NCI-H524 (cell line): ENCODE results near the gene ARID5B.
"Not testable (repeated sequence)": the region's sequence is repeated elsewhere in the genome, so short reads cannot be mapped to it uniquely, and the experiment has no call there.

Source experiments
- DNase-seq, 2 experiments: peaks; one replicate each; lab custom pipeline; 2025; lab: John Stamatoyannopoulos, UW

The ARID5B gene, protein sequence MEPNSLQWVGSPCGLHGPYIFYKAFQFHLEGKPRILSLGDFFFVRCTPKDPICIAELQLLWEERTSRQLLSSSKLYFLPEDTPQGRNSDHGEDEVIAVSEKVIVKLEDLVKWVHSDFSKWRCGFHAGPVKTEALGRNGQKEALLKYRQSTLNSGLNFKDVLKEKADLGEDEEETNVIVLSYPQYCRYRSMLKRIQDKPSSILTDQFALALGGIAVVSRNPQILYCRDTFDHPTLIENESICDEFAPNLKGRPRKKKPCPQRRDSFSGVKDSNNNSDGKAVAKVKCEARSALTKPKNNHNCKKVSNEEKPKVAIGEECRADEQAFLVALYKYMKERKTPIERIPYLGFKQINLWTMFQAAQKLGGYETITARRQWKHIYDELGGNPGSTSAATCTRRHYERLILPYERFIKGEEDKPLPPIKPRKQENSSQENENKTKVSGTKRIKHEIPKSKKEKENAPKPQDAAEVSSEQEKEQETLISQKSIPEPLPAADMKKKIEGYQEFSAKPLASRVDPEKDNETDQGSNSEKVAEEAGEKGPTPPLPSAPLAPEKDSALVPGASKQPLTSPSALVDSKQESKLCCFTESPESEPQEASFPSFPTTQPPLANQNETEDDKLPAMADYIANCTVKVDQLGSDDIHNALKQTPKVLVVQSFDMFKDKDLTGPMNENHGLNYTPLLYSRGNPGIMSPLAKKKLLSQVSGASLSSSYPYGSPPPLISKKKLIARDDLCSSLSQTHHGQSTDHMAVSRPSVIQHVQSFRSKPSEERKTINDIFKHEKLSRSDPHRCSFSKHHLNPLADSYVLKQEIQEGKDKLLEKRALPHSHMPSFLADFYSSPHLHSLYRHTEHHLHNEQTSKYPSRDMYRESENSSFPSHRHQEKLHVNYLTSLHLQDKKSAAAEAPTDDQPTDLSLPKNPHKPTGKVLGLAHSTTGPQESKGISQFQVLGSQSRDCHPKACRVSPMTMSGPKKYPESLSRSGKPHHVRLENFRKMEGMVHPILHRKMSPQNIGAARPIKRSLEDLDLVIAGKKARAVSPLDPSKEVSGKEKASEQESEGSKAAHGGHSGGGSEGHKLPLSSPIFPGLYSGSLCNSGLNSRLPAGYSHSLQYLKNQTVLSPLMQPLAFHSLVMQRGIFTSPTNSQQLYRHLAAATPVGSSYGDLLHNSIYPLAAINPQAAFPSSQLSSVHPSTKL

GRCh38 chr10:61900829-61901792 is at the start of gene ARID5B:
Gene ARID5B, plus strand, starts transcription at chr10:61901699. Its CDS starts 11 bp downstream, at chr10:61901710.
- DNase-seq: peak in 1 of 2 experiments; percentile 24

GRCh38 chr10:61852261-61852660 is 49.2 kb upstream of the ARID5B start:
- no peak for DNase-seq

- no peak for DNase-seq
Observed at GRCh38 chr10:61855771-61856170, 45.7 kb upstream of the ARID5B start.

- no peak for DNase-seq
Observed at GRCh38 chr10:61857746-61858145, 43.8 kb upstream of the ARID5B start.

DNA sequence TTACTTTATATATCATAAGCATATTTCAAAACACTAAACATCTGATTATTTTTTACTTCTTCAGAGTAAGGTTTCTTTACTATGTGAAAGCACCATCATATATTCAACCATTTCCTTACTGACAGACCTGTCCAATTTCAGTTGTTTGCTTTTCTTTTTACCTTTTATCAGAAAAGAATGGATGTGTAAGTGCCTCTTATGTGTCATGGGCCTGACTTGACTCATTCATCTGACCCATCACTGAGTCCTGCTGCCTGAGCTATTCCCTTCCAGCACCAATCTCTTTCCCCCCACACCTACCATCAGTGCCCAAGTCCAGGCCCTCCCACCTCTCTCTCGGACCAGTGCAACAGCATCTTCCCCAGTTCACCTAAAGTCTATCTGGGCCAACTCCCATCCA is 41.7 kb upstream of the ARID5B start:
- DNase-seq: no peak

GRCh38 chr10:61860964-61861758 is 40.3 kb upstream of the ARID5B start:
- DNase-seq: no peak

- no peak for DNase-seq
Observed at GRCh38 chr10:61863981-61864380, 37.5 kb upstream of the ARID5B start.

DNA sequence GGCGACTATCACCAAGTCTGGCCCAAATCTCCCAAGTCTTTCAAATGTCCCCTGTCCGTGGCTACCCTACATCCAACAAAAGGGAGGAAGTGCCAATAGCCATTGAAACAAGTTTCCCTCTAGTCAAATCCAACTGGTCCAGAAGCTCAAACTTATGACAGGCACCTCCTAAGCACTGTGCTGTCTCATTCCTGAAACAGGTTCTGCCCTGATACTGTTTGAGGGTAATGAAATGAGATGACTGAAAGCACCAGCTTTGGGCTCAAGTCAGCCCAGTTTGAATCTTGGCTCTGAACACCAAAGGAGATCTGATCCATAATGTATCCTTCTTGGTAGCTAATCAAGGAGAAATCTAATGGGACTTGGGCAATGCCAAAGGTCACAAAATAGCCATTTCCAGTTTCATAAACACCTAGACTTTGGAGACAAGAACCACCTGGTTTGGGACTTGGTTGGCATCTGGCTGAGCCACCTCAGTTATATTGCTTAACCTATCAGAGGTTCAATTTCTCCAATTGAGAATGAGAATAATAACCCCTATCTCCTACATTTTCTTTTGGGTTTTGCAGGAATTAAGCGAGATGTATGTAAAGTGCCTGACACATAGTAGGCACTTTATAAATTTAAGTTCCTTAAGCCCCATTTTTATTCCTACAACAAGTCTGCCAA is 34.7 kb upstream of the ARID5B start:
- no peak for DNase-seq

- DNase-seq: not testable (repeated sequence)
Observed at GRCh38 chr10:61867374-61867773, 34.1 kb upstream of the ARID5B start.

- not testable (repeated sequence) for DNase-seq
Observed at GRCh38 chr10:61867817-61868216, 33.7 kb upstream of the ARID5B start.

DNA sequence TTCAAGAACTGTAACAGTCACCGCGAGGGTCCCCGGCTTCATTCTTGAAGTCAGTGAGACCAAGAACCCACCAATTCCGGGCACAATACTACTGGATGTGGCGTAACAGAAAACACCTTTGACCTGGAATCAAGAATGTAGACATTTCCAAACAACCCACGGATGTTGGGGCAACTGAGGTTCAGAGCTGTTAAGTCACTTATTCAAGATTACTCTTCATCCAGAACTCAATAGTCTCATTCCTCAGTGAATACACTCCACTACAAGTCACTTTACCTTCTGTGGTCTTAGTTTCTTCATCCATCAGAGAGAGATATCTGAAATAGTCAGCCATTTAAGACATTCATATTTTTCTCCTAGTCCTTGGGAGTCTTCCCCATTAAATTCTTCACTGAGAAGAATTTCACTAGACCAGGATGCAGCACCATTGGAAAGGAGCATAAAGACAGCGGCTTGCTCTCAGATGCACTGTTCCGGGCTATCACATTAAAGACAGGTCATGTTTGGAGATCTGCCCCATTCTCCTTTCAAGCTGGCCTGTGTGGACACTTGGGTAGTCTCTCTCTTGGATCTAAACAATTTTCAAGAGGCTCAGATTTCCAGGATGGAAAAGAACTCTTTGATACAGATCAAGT is 32.3 kb upstream of the ARID5B start:
- no peak for DNase-seq

- DNase-seq: no peak
Observed at GRCh38 chr10:61869774-61870525, 31.5 kb upstream of the ARID5B start.

- DNase-seq: no peak
Observed at GRCh38 chr10:61870526-61870895, 31.0 kb upstream of the ARID5B start.

- DNase-seq: no peak
Observed at GRCh38 chr10:61871487-61871886, 30.0 kb upstream of the ARID5B start.

- DNase-seq: no peak
Observed at GRCh38 chr10:61877887-61878739, 23.4 kb upstream of the ARID5B start.

GRCh38 chr10:61878740-61879068 is 22.8 kb upstream of the ARID5B start:
- no peak for DNase-seq

DNA sequence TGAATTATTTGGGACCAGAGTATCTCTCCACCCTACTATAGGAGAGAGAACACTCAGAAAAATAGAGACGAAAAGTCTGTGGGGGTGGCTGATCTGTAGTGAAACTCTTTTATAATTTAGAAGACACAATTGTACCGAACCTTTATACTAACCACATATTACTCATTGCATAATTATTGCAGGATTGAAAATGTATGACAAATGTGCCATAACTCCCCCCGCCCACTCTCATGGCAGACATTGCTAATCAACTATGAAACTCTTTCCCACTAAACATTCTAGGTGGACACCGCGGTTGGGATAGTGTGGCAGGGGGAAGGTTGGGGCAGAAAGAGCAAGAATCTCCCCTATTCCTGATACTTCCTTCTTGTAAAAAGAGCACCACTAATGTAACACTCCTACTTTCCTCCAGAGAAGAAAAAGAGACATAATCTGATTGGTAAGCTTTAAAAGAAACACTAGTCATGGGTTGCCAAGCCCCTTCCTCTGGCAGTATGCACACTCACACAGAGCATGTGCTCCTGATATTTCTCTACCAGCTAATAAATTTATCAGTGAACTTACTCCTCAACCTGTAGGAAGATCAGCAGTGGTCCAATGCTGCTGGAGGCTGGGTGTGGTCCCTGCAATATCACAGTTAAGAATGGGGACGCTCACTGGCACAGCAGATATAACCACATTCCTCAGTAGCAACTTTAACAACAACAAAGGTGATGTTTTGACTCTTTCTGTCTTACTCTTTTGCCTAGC is 18.7 kb upstream of the ARID5B start:
- no peak for DNase-seq
